MM.1S (cell line): Measurements from ENCODE around the gene PTGDS.

Experiments
- DNase-seq: peaks from one replicate; pipeline ENCODE4 v3.0.0-alpha.2; 2015
- H2AFZ ChIP-seq: fragments of 300-600 bp; sonication (generic); 2 replicates; pipeline ENCODE4 v1.6.0; 2016; ENCODE audit warnings: antibody characterized with exemption, low read length
- H3F3A ChIP-seq: fragments of 300-600 bp; sonication (generic); 2 replicates; pipeline ENCODE4 v1.6.1; 2016; ENCODE audit warnings: mild to moderate bottlenecking, antibody characterized with exemption, low read length, moderate library complexity, mixed read lengths; ENCODE audit not compliant: insufficient read depth
- H3K27ac ChIP-seq: fragments of 300-600 bp; sonication (generic); 2 replicates; pipeline ENCODE4 v1.5.1; 2016; ENCODE audit warnings: mild to moderate bottlenecking, low read length
- H3K27me3 ChIP-seq: fragments of 300-600 bp; sonication (generic); replicated peaks from 2 replicates; pipeline ENCODE4 v1.6.0; 2016; ENCODE audit warnings: low read length; ENCODE audit not compliant: insufficient read depth
- H3K36me3 ChIP-seq: fragments of 300-600 bp; sonication (generic); replicated peaks from 2 replicates; pipeline ENCODE4 v1.6.1; 2016; ENCODE audit warnings: mild to moderate bottlenecking, low read length, mixed read lengths; ENCODE audit not compliant: insufficient read depth
- H3K4me1 ChIP-seq: fragments of 300-600 bp; sonication (generic); 2 replicates; pipeline ENCODE4 v1.6.1; 2016; ENCODE audit warnings: low read length, mixed read lengths
- H3K4me2 ChIP-seq: fragments of 300-600 bp; sonication (generic); 2 replicates; pipeline ENCODE4 v1.6.0; 2016; ENCODE audit warnings: low read depth, low read length
- H3K4me3 ChIP-seq: fragments of 300-600 bp; sonication (generic); 2 replicates; pipeline ENCODE4 v1.5.1; 2016; ENCODE audit warnings: low read length, mixed read lengths
- H3K79me2 ChIP-seq: fragments of 300-600 bp; sonication (generic); 2 replicates; pipeline ENCODE4 v1.6.1; 2016; ENCODE audit warnings: mixed run types, low read length, mixed read lengths
- H3K9ac ChIP-seq: fragments of 300-600 bp; sonication (generic); 2 replicates; pipeline ENCODE4 v1.6.1; 2016; ENCODE audit warnings: low read length, mixed read lengths
- H3K9me2 ChIP-seq: fragments of 300-600 bp; sonication (generic); replicated peaks from 2 replicates; pipeline ENCODE4 v1.6.1; 2016; ENCODE audit warnings: mild to moderate bottlenecking, low read length, mixed read lengths; ENCODE audit not compliant: insufficient read depth
- H3K9me3 ChIP-seq: fragments of 300-600 bp; sonication (generic); replicated peaks from 2 replicates; pipeline ENCODE4 v1.6.1; 2016; ENCODE audit warnings: mild to moderate bottlenecking, low read length, mixed read lengths; ENCODE audit not compliant: insufficient read depth
- H4K20me1 ChIP-seq: fragments of 300-600 bp; sonication (generic); 2 replicates; pipeline ENCODE4 v1.6.1; 2016; ENCODE audit warnings: mild to moderate bottlenecking, low read length, moderate library complexity, mixed read lengths; ENCODE audit not compliant: insufficient read depth
- EZH2 ChIP-seq: fragments of 300-600 bp; sonication (generic); optimal IDR thresholded peaks from 2 replicates; pipeline ENCODE3; 2017; ENCODE audit warnings: low read depth, mild to moderate bottlenecking, antibody characterized with exemption, low read length, mixed read lengths
- EZH2phosphoT487 ChIP-seq: fragments of 300-600 bp; sonication (generic); IDR thresholded peaks from 2 replicates; pipeline ENCODE4 v1.6.1; 2018; ENCODE audit warnings: antibody characterized with exemption, low read length
- TF ChIP-seq, protein P1 (sequence below): fragments of 300-600 bp; sonication (generic); IDR thresholded peaks from 2 replicates; pipeline ENCODE4 v1.5.1; 2016; ENCODE audit warnings: antibody characterized with exemption, low read length, mixed read lengths

Gene PTGDS

DNA sequence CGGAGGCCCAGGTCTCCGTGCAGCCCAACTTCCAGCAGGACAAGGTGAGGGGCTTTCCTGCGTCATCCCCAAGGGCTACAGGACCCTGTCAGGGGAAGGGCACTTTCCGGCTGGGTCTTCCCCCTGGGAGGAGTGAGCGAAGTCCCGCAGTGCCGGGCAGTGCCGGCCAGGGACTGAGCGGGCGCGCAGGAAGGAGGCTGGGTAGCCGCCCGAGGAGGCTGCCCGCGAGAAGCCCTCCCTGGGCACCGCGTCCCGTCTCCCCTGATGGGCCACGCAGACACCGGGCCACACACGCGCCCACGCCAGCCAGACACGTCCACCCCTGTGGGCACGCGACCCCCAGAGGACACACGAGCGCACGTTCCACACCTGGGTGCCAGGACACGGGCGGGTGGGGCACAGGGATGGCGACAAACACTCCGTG is 357 bp downstream of the PTGDS start:
- Histone ChIP-seq H3K9ac (no peak overlapping the region), H4K20me1 (no peaks in the 10 kb centered on the region), H3K36me3 (no peaks in the 10 kb centered on the region), H2AFZ (no peak overlapping the region), H3K79me2 (no peaks in the 10 kb centered on the region), H3K27ac (no peak overlapping the region), H3F3A (no peaks in the 10 kb centered on the region), H3K9me3 (no peaks in the 10 kb centered on the region), H3K27me3 (peaks cover 74% of the 10 kb centered on the region), H3K9me2 (no peaks in the 10 kb centered on the region), H3K4me1 (no peaks in the 10 kb centered on the region), H3K4me3 (no peak overlapping the region), H3K4me2 (no peak overlapping the region)
- DNase-seq: no peak
- TF ChIP-seq, protein P1, sequence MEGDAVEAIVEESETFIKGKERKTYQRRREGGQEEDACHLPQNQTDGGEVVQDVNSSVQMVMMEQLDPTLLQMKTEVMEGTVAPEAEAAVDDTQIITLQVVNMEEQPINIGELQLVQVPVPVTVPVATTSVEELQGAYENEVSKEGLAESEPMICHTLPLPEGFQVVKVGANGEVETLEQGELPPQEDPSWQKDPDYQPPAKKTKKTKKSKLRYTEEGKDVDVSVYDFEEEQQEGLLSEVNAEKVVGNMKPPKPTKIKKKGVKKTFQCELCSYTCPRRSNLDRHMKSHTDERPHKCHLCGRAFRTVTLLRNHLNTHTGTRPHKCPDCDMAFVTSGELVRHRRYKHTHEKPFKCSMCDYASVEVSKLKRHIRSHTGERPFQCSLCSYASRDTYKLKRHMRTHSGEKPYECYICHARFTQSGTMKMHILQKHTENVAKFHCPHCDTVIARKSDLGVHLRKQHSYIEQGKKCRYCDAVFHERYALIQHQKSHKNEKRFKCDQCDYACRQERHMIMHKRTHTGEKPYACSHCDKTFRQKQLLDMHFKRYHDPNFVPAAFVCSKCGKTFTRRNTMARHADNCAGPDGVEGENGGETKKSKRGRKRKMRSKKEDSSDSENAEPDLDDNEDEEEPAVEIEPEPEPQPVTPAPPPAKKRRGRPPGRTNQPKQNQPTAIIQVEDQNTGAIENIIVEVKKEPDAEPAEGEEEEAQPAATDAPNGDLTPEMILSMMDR: no peak

DNA sequence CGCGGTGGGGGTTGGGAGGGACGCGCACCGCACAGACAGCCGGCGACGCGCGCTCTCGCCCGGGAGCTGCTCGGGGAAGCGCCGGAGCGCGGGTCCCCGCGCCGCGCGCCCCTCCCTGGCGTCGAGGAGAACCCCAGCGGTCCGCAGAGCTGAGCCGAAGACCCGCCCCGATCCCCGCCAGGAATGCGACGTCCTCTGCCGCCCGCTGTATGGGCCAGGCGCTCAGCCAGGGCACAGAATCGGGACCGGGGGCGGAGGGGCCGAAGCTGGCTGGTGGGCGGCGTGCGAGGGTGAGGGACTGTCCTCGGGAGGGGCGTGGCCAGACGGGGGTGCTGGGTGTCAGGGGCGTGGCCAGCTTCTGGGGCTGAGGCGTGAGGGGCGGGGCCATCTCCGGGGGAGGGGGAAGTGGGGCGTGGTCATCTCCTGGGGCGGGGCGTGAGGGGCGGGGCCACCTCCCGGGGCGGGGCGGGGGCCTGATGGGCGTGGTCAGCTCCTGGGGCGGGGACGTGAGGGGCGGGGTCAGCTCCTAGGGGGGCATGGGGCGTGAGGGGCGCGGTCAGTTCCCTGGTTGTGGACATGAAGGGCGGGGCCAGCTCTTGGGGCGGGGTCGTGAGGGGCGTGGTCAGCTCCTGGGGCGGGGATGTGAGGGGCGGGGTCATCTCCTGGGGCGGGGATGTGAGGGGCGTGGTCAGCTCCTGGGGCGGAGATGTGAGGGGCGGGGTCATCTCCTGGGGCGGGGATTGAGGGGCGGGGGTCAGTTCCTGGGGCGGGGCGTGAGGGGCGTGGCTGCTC is 965 bp downstream of the PTGDS start:
- peaks cover 74% of the 10 kb centered on the region for H3K27me3 ChIP-seq
- H3K9ac ChIP-seq: no peak overlapping the region
- H3K4me3 ChIP-seq: no peak overlapping the region
- no peaks in the 10 kb centered on the region for H3F3A ChIP-seq
- H2AFZ ChIP-seq: no peak overlapping the region
- H3K9me3 ChIP-seq: no peaks in the 10 kb centered on the region
- no peaks in the 10 kb centered on the region for H3K9me2 ChIP-seq
- no peaks in the 10 kb centered on the region for H3K79me2 ChIP-seq
- H3K27ac ChIP-seq: no peak overlapping the region
- no peak overlapping the region for H3K4me2 ChIP-seq
- H3K36me3 ChIP-seq: no peaks in the 10 kb centered on the region
- no peak for DNase-seq
- TF ChIP-seq, protein P1: no peak
- TF ChIP-seq EZH2phosphoT487 (no peak), EZH2 (no peak)
- no peaks in the 10 kb centered on the region for H3K4me1 ChIP-seq
- H4K20me1 ChIP-seq: no peaks in the 10 kb centered on the region

DNA sequence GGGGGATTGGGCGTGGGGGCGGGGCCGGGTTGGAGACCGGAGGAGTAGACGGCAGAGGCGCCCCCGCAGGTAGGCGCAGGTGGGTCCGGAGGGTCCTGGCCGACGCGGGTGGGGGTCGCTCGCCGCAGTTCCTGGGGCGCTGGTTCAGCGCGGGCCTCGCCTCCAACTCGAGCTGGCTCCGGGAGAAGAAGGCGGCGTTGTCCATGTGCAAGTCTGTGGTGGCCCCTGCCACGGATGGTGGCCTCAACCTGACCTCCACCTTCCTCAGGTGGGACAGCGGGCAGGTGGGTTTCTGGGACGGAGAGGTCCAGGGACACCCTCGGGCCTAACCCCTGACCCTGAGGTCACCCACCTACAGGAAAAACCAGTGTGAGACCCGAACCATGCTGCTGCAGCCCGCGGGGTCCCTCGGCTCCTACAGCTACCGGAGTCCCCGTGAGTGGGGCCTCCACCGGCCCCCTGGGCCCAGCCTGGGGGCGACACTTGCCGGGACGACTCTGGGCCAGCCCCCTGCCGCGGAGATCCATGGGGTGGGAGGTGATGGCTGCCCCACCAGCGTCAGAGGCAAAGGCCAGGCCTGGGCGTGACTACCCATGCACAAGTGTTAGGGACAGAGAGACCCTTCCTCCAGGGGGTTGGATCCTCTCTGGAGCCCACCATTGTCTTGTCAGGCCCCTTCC is 1.7 kb downstream of the PTGDS start:
- H3K9me2 ChIP-seq: no peaks in the 10 kb centered on the region
- no peak overlapping the region for H3K4me3 ChIP-seq
- H3K79me2 ChIP-seq: no peaks in the 10 kb centered on the region
- TF ChIP-seq EZH2phosphoT487: no peak
- no peaks in the 10 kb centered on the region for H3K4me1 ChIP-seq
- no peak overlapping the region for H3K27ac ChIP-seq
- H3K27me3 ChIP-seq: peaks cover 74% of the 10 kb centered on the region
- no peaks in the 10 kb centered on the region for H4K20me1 ChIP-seq
- no peak overlapping the region for H3K9ac ChIP-seq
- H3K4me2 ChIP-seq: no peak overlapping the region
- H3K36me3 ChIP-seq: no peaks in the 10 kb centered on the region
- no peaks in the 10 kb centered on the region for H3K9me3 ChIP-seq
- no peaks in the 10 kb centered on the region for H3F3A ChIP-seq
- DNase-seq: no peak
- H2AFZ ChIP-seq: no peak overlapping the region
